Tibial artery (tissue), 4 donors: ENCODE data around the gene KLC1.
A peak's percentile ranks its signal among the peaks of the same experiment; 100 is the strongest.

Experiments used
- DNase-seq, 2 donors: peaks; one replicate each; pipeline ENCODE4 v3.0.0-alpha.2; 2019
- H3K27ac ChIP-seq, 2 donors: fragments of 200-600 bp; sonication (generic) in 1 of 2; 1 replicate in 1 of 2; 2 replicates in 1 of 2; pipeline ENCODE4 v1.5.1; 2018 to 2019; ENCODE audit warnings: mild to moderate bottlenecking in 1 of 2
- H3K27me3 ChIP-seq, 2 donors: fragments of 200-600 bp; sonication (generic) in 1 of 2; one replicate each; pipeline versions ENCODE4 v1.5.1 to v1.6.0; 2016 to 2019
- H3K36me3 ChIP-seq, 3 donors: fragments of 200-600 bp; sonication (generic) in 2 of 3; one replicate each; pipeline ENCODE4 v1.5.1; 2016 to 2019; ENCODE audit warnings: mild to moderate bottlenecking in 2 of 3
- H3K4me1 ChIP-seq, 4 donors: fragments of 200-600 bp; sonication (generic) in 2 of 4; 1 replicate in 3 of 4; 2 replicates in 1 of 4; pipeline ENCODE4 v1.5.1; 2016 to 2019
- H3K4me3 ChIP-seq, 2 donors: fragments of 200-600 bp; sonication (generic) in 1 of 2; 1 replicate in 1 of 2; 2 replicates in 1 of 2; pipeline ENCODE4 v1.5.1; 2018 to 2019; ENCODE audit warnings: mild to moderate bottlenecking in 2 of 2
- H3K9me3 ChIP-seq, 3 donors: fragments of 200-600 bp; sonication (generic) in 1 of 3; one replicate each; pipeline ENCODE4 v1.5.1; 2016 to 2019
- CTCF ChIP-seq, 2 experiments: fragments of 200-600 bp in 1 of 2; fragments of 450-650 bp in 1 of 2; IDR thresholded peaks; one replicate each; pipeline ENCODE4 v1.5.1; 2017 to 2019; ENCODE audit warnings: antibody characterized with exemption in 2 of 2, mild to moderate bottlenecking in 1 of 2, moderate library complexity in 1 of 2
- intact Hi-C: fragments of 100-400 bp; cut with DNase I; formaldehyde crosslinking; loops from one replicate; pipeline ENCODE4 v1.15.0; 2023; ENCODE audit warnings: low total_unique reads

KLC1 gene

DNA sequence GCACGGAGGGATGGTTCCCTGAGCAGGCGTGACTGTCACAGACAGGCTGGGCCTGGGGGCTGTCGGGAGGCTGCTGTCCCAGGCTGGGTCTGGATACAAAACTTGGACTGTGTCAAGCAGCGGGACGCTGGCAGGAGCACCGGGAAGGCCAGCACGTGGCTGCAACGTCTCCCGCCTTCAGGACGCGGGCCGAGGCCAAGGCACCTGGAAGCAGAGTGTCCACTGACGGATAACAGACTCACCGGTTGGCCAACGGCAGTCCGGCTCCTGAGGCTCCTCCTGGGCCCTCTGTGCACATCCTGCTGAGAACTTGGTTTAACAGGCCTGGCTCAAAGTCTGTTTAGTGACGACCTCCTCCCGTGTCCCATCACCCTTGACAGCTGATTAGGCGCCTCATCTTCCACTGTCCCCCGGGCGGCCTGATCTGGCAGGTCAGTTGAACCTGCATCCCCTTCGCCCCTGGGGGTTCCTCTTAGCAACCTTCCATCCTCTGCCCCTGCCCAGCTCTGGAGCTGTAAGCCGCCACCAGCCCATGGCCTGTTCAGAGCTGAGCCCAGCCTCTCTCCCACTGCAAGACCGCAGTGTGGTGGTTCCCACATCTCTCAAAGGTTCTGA is 83.7 kb downstream of the KLC1 start:
- Histone ChIP-seq H3K9me3 (no peaks in the 10 kb centered on the region), H3K27ac (peak overlapping the region; percentile 62 to 77), H3K36me3 (peaks cover 0 to under 1% (median 0%) of the 10 kb centered on the region in 3 donors), H3K27me3 (no peaks in the 10 kb centered on the region), H3K4me1 (peaks cover 0 to 75% (median 62%) of the 10 kb centered on the region in 4 donors), H3K4me3 (no peak overlapping the region)
- no peak for TF ChIP-seq CTCF (IDR thresholded peaks at IDR 0.05)
- DNase-seq: no peak
- intact Hi-C loops: no loop called here

DNA sequence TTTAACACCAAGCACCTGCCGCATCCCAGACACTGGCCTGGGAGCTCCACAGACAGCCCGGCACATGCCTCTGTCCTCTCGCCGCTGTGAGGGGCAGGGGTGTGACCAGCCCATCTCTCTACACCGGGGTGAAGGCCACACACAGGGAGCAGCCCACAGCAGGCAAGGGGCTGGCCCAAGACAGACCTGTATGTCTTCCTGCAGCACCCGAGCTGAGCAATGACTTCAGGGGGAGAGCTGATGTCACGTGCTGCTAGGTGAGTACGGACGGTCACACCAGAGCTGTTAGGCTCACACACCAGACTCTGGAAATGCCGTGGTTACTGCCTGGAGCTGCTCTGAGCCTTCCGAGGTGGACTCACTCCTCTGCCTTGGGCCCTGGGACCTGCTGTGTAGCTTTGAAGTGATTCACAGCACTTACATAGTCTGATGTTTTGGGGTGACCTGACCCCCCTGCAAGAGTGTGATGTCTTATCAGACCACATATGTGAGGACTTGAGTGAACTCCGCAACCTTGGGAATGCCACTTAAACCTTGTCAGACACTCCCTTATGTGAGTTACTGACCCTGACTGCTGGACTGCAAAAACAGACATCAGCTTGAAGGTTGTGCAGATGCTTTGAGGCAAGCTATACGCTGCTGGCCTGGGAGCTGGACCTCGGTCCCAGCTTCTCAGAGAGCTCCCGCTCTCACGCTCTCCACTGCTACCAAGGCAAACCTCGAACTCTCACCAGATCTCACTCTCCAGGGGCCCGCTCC is 84.5 kb downstream of the KLC1 start:
- H3K9me3 ChIP-seq: no peaks in the 10 kb centered on the region
- intact Hi-C loops: no loop called here
- no peak for TF ChIP-seq CTCF (IDR thresholded peaks at IDR 0.05)
- H3K27me3 ChIP-seq: no peaks in the 10 kb centered on the region
- peaks cover 0 to 75% (median 63%) of the 10 kb centered on the region in 4 donors for H3K4me1 ChIP-seq
- H3K36me3 ChIP-seq: no peaks in the 10 kb centered on the region
- H3K4me3 ChIP-seq: no peak overlapping the region
- H3K27ac ChIP-seq: peak overlapping the region in 1 of 2 donors; percentile 62
- no peak for DNase-seq

- Histone ChIP-seq H3K9me3 (no peaks in the 10 kb centered on the region), H3K4me3 (no peak overlapping the region), H3K27ac (no peak overlapping the region), H3K36me3 (no peaks in the 10 kb centered on the region), H3K27me3 (no peaks in the 10 kb centered on the region), H3K4me1 (peaks cover 0 to 75% (median 61%) of the 10 kb centered on the region in 4 donors)
- TF ChIP-seq CTCF (IDR thresholded peaks at IDR 0.05): no peak
- intact Hi-C loops: no loop called here
- DNase-seq: no peak
These were observed 85.2 kb downstream of the KLC1 start for GRCh38 chr14:103714063-103714724.

- peak in 1 of 2 experiments; percentile 10 for TF ChIP-seq CTCF (IDR thresholded peaks at IDR 0.05)
- H3K27ac ChIP-seq: peak within 1 kb of the TSS; percentile 80 to 93
- H3K27me3 ChIP-seq: no peaks in the 10 kb centered on the region
- H3K36me3 ChIP-seq: no peaks in the 10 kb centered on the region
- H3K9me3 ChIP-seq: no peaks in the 10 kb centered on the region
- intact Hi-C loops: loop anchor here (5.0 kb wide), 1 partner anchor 88 kb away; the partner anchor contains the start of gene KLC1
- H3K4me3 ChIP-seq: peak within 1 kb of the TSS; percentile 76 to 94
- peaks cover 0 to 73% (median 62%) of the 10 kb centered on the region in 4 donors for H3K4me1 ChIP-seq
- DNase-seq: peak; percentile 100
These were observed 86.3 kb downstream of the KLC1 start, which contains the start of the genes XRCC3 and ZFYVE21 for GRCh38 chr14:103715052-103716000. Gene XRCC3 (minus strand): TSS chr14:103715451. CDS start chr14:103711087, 4,364 bp downstream. Gene ZFYVE21 (plus strand): TSS chr14:103715810. CDS start chr14:103715842, 32 bp downstream.
